HCT116 (cell line): Measurements from ENCODE around the gene SLITRK2. TPM values are rescaled to one million over a fixed set of nuclear protein-coding genes. Genes with fewer than 3 reads are reported as not detected.

ENCODE experiments used
- ATAC-seq: fragments of 200-7000 bp; cut with Tn5 transposase; 2 replicates; pipeline ENCODE4 v1.9.1; 2020; ENCODE audit warnings: mild to moderate bottlenecking, moderate library complexity
- BruUV-seq: library from RNA; stranded (reverse); fragments of 400-500 nt; replicated peaks from 2 replicates; lab custom pipeline; 2021; lab: Mats Ljungman, UMichigan
- CTCF ChIA-PET: fragments of 300-600 bp; sonication (Branson Sonifier 250); formaldehyde crosslinking; loops from one replicate; lab custom pipeline; 2021; ENCODE audit warnings: antibody characterized with exemption; lab: Charles Lee
- POLR2A ChIA-PET: fragments of 300-600, 350-600 bp; sonication (Branson Sonifier 250); formaldehyde crosslinking; loops from one replicate; lab custom pipeline; 2021; ENCODE audit warnings: antibody characterized with exemption; lab: Charles Lee
- RAD21 ChIA-PET, 2 experiments: fragments of 300-600 bp; sonication (Branson Sonifier 250); formaldehyde crosslinking; loops; one replicate each; lab custom pipeline; 2023; ENCODE audit warnings: low total read pairs in 2 of 2; ENCODE audit not compliant: uncharacterized antibody in 2 of 2, unreplicated experiment in 2 of 2, low non-redundant PET in 1 of 2; lab: Charles Lee
- DNase-seq: peaks from one replicate; pipeline ENCODE4 v3.0.0-alpha.2; 2010; ENCODE audit warnings: low read depth, low spot score
- H2AFZ ChIP-seq: fragments of 200-600 bp; shearing (Covaris generic), sonication (generic); 2 replicates; pipeline ENCODE4 v1.6.1; 2017; ENCODE audit warnings: low read depth, mixed run types, mixed read lengths, antibody characterized with exemption, low read length; ENCODE audit not compliant: poor library complexity, severe bottlenecking
- H3K27ac ChIP-seq: 2 replicates; pipeline ENCODE4 v1.5.1; 2012; ENCODE audit warnings: low read depth, low read length
- H3K27me3 ChIP-seq: fragments of 200-600 bp; sonication (generic); 2 replicates; pipeline ENCODE4 v1.6.1; 2016; ENCODE audit warnings: mixed run types, low read length, mixed read lengths; ENCODE audit not compliant: insufficient read depth
- H3K36me3 ChIP-seq, 2 experiments: fragments of 200-500 bp in 1 of 2; fragments of 200-600 bp in 1 of 2; sonication (Bioruptor generic) in 1 of 2; sonication (generic) in 1 of 2; 2 replicates each; pipeline versions ENCODE4 v1.5.1 to v1.6.1; 2014 to 2016; ENCODE audit warnings: low read length in 2 of 2, inconsistent platforms in 1 of 2, mixed read lengths in 1 of 2, mixed run types in 1 of 2; ENCODE audit not compliant: insufficient read depth in 2 of 2, control insufficient read depth in 1 of 2
- H3K4me1 ChIP-seq, 2 experiments: fragments of 200-600 bp in 1 of 2; sonication (generic) in 1 of 2; 2 replicates each; pipeline versions ENCODE4 v1.5.1 to v1.6.1; 2012 to 2017; ENCODE audit warnings: low read length in 2 of 2, inconsistent platforms in 1 of 2, mild to moderate bottlenecking in 1 of 2, mixed read lengths in 1 of 2, mixed run types in 1 of 2, moderate library complexity in 1 of 2; ENCODE audit not compliant: insufficient read depth in 2 of 2, control insufficient read depth in 1 of 2
- H3K4me2 ChIP-seq: fragments of 200-600 bp; sonication (generic); 2 replicates; pipeline ENCODE4 v1.6.1; 2017; ENCODE audit warnings: mixed run types, low read length, mixed read lengths
- H3K4me3 ChIP-seq, 2 experiments: fragments of 200-600 bp in 1 of 2; sonication (generic) in 1 of 2; replicated peaks in 1 of 2; 2 replicates each; pipeline ENCODE4 v1.5.1; 2011 to 2016; ENCODE audit warnings: low read length in 2 of 2, control low read depth in 1 of 2, low read depth in 1 of 2, mild to moderate bottlenecking in 1 of 2, mixed read lengths in 1 of 2, mixed run types in 1 of 2
- H3K79me2 ChIP-seq: fragments of 200-600 bp; sonication (generic); 2 replicates; pipeline ENCODE4 v1.6.1; 2017; ENCODE audit warnings: mild to moderate bottlenecking, mixed run types, low read length, moderate library complexity, mixed read lengths; ENCODE audit not compliant: insufficient read depth
- H3K9ac ChIP-seq: fragments of 200-600 bp; sonication (generic); 2 replicates; pipeline ENCODE4 v1.6.1; 2016; ENCODE audit warnings: low read length, mixed read lengths
- H3K9me2 ChIP-seq: fragments of 200-600 bp; sonication (generic), shearing (Covaris generic); 2 replicates; pipeline ENCODE4 v1.6.1; 2017; ENCODE audit warnings: mixed run types, mild to moderate bottlenecking, moderate library complexity; ENCODE audit not compliant: insufficient read depth
- H3K9me3 ChIP-seq, 2 experiments: fragments of 200-500 bp in 1 of 2; fragments of 200-600 bp in 1 of 2; sonication (Bioruptor generic) in 1 of 2; sonication (generic) in 1 of 2; 2 replicates each; pipeline ENCODE4 v1.6.1; 2014 to 2017; ENCODE audit warnings: low read length in 2 of 2, mixed read lengths in 2 of 2, inconsistent platforms in 1 of 2, low read depth in 1 of 2, mild to moderate bottlenecking in 1 of 2, mixed run types in 1 of 2, moderate library complexity in 1 of 2; ENCODE audit not compliant: control insufficient read depth in 1 of 2, insufficient read depth in 1 of 2
- H4K20me1 ChIP-seq: fragments of 200-600 bp; sonication (generic), shearing (Covaris generic); 2 replicates; pipeline ENCODE4 v1.6.1; 2017; ENCODE audit warnings: mixed run types, mild to moderate bottlenecking, moderate library complexity; ENCODE audit not compliant: insufficient read depth
- CBX3 ChIP-seq: IDR thresholded peaks from 2 replicates; pipeline ENCODE4 v1.6.1; 2012; ENCODE audit warnings: low read depth
- EGR1 ChIP-seq: IDR thresholded peaks from 2 replicates; pipeline ENCODE4 v1.6.1; 2012; ENCODE audit warnings: low read depth
- ELF1 ChIP-seq: IDR thresholded peaks from 2 replicates; pipeline ENCODE4 v1.6.1; 2012; ENCODE audit warnings: low read depth, borderline replicate concordance
- FOSL1 ChIP-seq: IDR thresholded peaks from 2 replicates; pipeline ENCODE4 v1.6.1; 2012; ENCODE audit warnings: low read depth
- JUND ChIP-seq: IDR thresholded peaks from 2 replicates; pipeline ENCODE4 v1.6.1; 2012
- TCF7L2 ChIP-seq: IDR thresholded peaks from 2 replicates; pipeline ENCODE4 v1.7.0; 2011; ENCODE audit warnings: borderline replicate concordance, inconsistent platforms; ENCODE audit not compliant: insufficient read depth, insufficient read length; ENCODE audit errors: extremely low read depth
- YY1 ChIP-seq: IDR thresholded peaks from 2 replicates; pipeline ENCODE4 v1.6.1; 2011; ENCODE audit warnings: low read length, low read depth, moderate library complexity, mild to moderate bottlenecking; ENCODE audit not compliant: insufficient replicate concordance; ENCODE audit errors: extremely low read depth
- ZFX ChIP-seq: fragments of 450-650 bp; IDR thresholded peaks from 2 replicates; pipeline ENCODE4 v1.6.1; 2017
- intact Hi-C: fragments of 100-400 bp; cut with micrococcal nuclease; formaldehyde crosslinking; loops from 2 replicates; pipeline ENCODE4 v1.10.0; 2022
- total RNA-seq: library from RNA; stranded (reverse); gene quantifications from one replicate; pipeline ENCODE4 v1.2.1, GENCODE V29; 2021; ENCODE audit not compliant: unreplicated experiment
- TF ChIP-seq, protein P1 (sequence below): IDR thresholded peaks from 2 replicates; pipeline ENCODE4 v1.6.1; 2012; ENCODE audit warnings: low read depth

SLITRK2 gene
- total RNA-seq, 1 experiment from 2014 or later, result not detected

- ChIA-PET POLR2A (no interaction called here), RAD21 (no interaction called here)
- Histone ChIP-seq H3K27me3 (no peaks in the 10 kb centered on the region), H3K79me2 (no peaks in the 10 kb centered on the region), H3K9me3 (no peaks in the 10 kb centered on the region; a peak in 1 of 4 replicates), H3K27ac (no peak overlapping the region), H2AFZ (no peak overlapping the region), H3K4me1 (no peaks in the 10 kb centered on the region), H3K4me3 (no peak overlapping the region), H3K36me3 (no peaks in the 10 kb centered on the region), H3K4me2 (no peak overlapping the region), H3K9me2 (no peaks in the 10 kb centered on the region)
- no peak for DNase-seq
- BruUV-seq, result no TSS peak
- intact Hi-C loops, result no loop called here
- TF ChIP-seq FOSL1 (no peak), JUND (no peak), YY1 (no peak)
- TF ChIP-seq, all 23 proteins: peak for 0
- CTCF ChIA-PET, result no interaction called here
- Histone ChIP-seq H3K9ac (no peak overlapping the region), H4K20me1 (no peaks in the 10 kb centered on the region)
- no peak for ATAC-seq
These were observed 25.7 kb downstream of the SLITRK2 start for GRCh38 chrX:145843146-145843904.

- H3K79me2 ChIP-seq, result no peaks in the 10 kb centered on the region
- no peaks in the 10 kb centered on the region for H3K4me1 ChIP-seq
- ChIA-PET CTCF (no interaction called here), RAD21 (no interaction called here), POLR2A (no interaction called here)
- H2AFZ ChIP-seq, result no peak overlapping the region
- TF ChIP-seq CBX3 (no peak), EGR1 (no peak), ELF1 (no peak), TCF7L2 (no peak), ZFX (no peak)
- TF ChIP-seq, protein P1, sequence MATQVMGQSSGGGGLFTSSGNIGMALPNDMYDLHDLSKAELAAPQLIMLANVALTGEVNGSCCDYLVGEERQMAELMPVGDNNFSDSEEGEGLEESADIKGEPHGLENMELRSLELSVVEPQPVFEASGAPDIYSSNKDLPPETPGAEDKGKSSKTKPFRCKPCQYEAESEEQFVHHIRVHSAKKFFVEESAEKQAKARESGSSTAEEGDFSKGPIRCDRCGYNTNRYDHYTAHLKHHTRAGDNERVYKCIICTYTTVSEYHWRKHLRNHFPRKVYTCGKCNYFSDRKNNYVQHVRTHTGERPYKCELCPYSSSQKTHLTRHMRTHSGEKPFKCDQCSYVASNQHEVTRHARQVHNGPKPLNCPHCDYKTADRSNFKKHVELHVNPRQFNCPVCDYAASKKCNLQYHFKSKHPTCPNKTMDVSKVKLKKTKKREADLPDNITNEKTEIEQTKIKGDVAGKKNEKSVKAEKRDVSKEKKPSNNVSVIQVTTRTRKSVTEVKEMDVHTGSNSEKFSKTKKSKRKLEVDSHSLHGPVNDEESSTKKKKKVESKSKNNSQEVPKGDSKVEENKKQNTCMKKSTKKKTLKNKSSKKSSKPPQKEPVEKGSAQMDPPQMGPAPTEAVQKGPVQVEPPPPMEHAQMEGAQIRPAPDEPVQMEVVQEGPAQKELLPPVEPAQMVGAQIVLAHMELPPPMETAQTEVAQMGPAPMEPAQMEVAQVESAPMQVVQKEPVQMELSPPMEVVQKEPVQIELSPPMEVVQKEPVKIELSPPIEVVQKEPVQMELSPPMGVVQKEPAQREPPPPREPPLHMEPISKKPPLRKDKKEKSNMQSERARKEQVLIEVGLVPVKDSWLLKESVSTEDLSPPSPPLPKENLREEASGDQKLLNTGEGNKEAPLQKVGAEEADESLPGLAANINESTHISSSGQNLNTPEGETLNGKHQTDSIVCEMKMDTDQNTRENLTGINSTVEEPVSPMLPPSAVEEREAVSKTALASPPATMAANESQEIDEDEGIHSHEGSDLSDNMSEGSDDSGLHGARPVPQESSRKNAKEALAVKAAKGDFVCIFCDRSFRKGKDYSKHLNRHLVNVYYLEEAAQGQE, result no peak
- H3K4me2 ChIP-seq, result no peak overlapping the region
- no peak overlapping the region for H3K27ac ChIP-seq
- ATAC-seq (no peak), DNase-seq (no peak)
- H3K36me3 ChIP-seq, result no peaks in the 10 kb centered on the region
- no peak overlapping the region for H3K9ac ChIP-seq
- BruUV-seq, result no TSS peak
- no peaks in the 10 kb centered on the region for H4K20me1 ChIP-seq
- H3K27me3 ChIP-seq, result no peaks in the 10 kb centered on the region
- no peaks in the 10 kb centered on the region for H3K9me2 ChIP-seq
- H3K4me3 ChIP-seq, result no peak overlapping the region
- intact Hi-C loops, result no loop called here
- H3K9me3 ChIP-seq, result no peaks in the 10 kb centered on the region; a peak in 1 of 4 replicates
These were observed 27.3 kb downstream of the SLITRK2 start for GRCh38 chrX:145844886-145845285.
